ENCODE measurements around the gene MTCL3.

The MTCL3 gene

GRCh38 chr6:127475135-127475822 lies 43.9 kb downstream of the MTCL3 start:
- Mint-ChIP-seq H3K36me3 (ENCODE audit: insufficient read depth) (peaks cover 9% of the 10 kb centered on the region), H3K9me3 (ENCODE audit: low read depth) (peaks cover 6% of the 10 kb centered on the region), H3K27me3 (no peaks in the 10 kb centered on the region), H3K4me3 (ENCODE audit: low read depth) (no peak overlapping the region), H3K27ac (no peak overlapping the region), H3K4me1 (ENCODE audit: low read depth) (peaks cover 4% of the 10 kb centered on the region)
- DNase-seq (ENCODE audit: low spot score, unreplicated experiment), result no peak
- TF ChIP-seq CTCF (IDR thresholded peaks at IDR 0.05; ENCODE audit: unreplicated experiment), result no peak

- Mint-ChIP-seq H3K9me3 (ENCODE audit: low read depth) (peaks cover 6% of the 10 kb centered on the region), H3K4me1 (ENCODE audit: low read depth) (peaks cover 4% of the 10 kb centered on the region), H3K36me3 (ENCODE audit: insufficient read depth) (peaks cover 9% of the 10 kb centered on the region), H3K4me3 (ENCODE audit: low read depth) (no peak overlapping the region), H3K27me3 (no peaks in the 10 kb centered on the region), H3K27ac (no peak overlapping the region)
- no peak for TF ChIP-seq CTCF (IDR thresholded peaks at IDR 0.05; ENCODE audit: unreplicated experiment)
- no peak for DNase-seq (ENCODE audit: low spot score, unreplicated experiment)
These were observed 47.5 kb downstream of the MTCL3 start for GRCh38 chr6:127471379-127472255.

DNA sequence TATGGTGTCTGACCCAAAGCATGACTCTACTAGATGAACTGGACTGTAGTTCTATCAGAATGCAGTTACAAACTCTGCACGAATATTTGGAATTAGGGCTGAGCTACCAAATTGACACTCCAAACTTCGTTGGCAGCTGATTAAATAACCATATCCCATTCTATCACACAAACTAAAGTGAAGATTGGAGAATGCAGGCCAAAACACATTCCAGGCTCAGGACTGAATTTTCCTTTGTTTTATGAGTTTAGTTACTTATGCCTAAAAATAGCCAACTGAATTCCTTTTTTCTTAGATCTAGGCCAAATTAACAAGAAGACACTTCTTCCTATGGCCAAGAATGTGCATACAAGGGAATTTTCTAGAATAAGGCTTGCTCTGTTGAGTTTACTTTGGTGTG lies 50.2 kb downstream of the MTCL3 start:
- Mint-ChIP-seq H3K4me3 (ENCODE audit: low read depth) (no peak overlapping the region), H3K27me3 (no peaks in the 10 kb centered on the region), H3K4me1 (ENCODE audit: low read depth) (peaks cover 6% of the 10 kb centered on the region), H3K36me3 (ENCODE audit: insufficient read depth) (no peaks in the 10 kb centered on the region), H3K27ac (no peak overlapping the region), H3K9me3 (ENCODE audit: low read depth) (no peaks in the 10 kb centered on the region)
- no peak for DNase-seq (ENCODE audit: low spot score, unreplicated experiment)
- TF ChIP-seq CTCF (IDR thresholded peaks at IDR 0.05; ENCODE audit: unreplicated experiment), result no peak

DNA sequence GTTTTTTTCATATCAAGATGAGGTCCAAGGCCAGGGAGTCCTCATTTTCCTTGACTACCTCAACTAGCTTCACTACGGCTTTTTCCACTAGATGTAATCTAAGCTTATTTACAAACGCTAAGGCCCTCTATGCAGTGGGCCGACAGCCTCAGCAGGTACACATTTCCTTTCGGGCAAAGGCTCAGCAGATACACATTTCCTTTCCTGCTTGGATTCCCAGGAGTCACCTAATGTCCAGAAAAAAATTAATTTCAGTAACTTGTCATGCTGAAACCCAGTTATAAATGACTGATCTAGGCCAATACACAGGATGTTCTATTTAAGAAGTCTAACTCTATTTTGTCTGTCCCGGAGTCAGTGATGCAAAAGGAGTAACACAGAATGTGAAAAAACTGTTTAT lies 52.7 kb downstream of the MTCL3 start:
- Mint-ChIP-seq H3K4me3 (ENCODE audit: low read depth) (no peak overlapping the region), H3K9me3 (ENCODE audit: low read depth) (no peaks in the 10 kb centered on the region), H3K27ac (no peak overlapping the region), H3K36me3 (ENCODE audit: insufficient read depth) (no peaks in the 10 kb centered on the region), H3K27me3 (no peaks in the 10 kb centered on the region), H3K4me1 (ENCODE audit: low read depth) (peaks cover 2% of the 10 kb centered on the region)
- no peak for TF ChIP-seq CTCF (IDR thresholded peaks at IDR 0.05; ENCODE audit: unreplicated experiment)
- no peak for DNase-seq (ENCODE audit: low spot score, unreplicated experiment)

DNA sequence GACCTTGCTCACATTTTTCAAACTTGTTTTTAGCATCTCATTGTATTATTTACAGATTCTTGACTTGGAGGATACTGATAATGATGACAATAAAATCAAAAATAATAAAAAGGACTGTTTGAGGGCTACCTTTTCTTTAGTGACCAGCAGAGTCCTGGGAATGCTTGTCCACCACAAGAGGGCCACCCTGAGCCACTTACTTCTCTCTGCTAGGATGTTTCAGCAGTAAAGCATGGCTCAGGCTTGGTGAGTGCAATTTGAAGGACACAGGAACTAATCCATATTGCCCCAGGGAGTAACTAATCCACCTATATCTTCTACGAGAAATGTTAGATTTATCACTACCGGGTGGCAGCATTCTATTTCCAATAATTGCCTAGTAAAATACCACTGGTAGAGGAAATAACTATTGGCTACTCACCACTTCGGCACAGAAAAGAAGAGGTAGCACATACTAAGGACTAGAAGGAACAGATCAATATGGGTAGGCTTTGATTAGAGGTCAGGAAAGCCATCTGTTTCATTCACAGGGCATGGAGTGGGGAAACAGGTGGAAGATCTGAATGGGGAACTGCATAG lies 54.2 kb downstream of the MTCL3 start:
- peak; percentile 44 for DNase-seq (ENCODE audit: low spot score, unreplicated experiment)
- no peaks in the 10 kb centered on the region for H3K36me3 Mint-ChIP-seq (ENCODE audit: insufficient read depth)
- no peaks in the 10 kb centered on the region for H3K27me3 Mint-ChIP-seq
- peaks cover 2% of the 10 kb centered on the region for H3K4me1 Mint-ChIP-seq (ENCODE audit: low read depth)
- H3K9me3 Mint-ChIP-seq (ENCODE audit: low read depth), result no peaks in the 10 kb centered on the region
- peak; percentile 90 for TF ChIP-seq CTCF (IDR thresholded peaks at IDR 0.05; ENCODE audit: unreplicated experiment)
- H3K4me3 Mint-ChIP-seq (ENCODE audit: low read depth), result no peak overlapping the region
- H3K27ac Mint-ChIP-seq, result no peak overlapping the region
